Aorta (tissue), 5 donors: ENCODE measurements around the gene APBA3. TPM values are rescaled to one million over a fixed set of nuclear protein-coding genes. Genes with fewer than 3 reads are reported as not detected.

ENCODE experiments used
- ATAC-seq: fragments of 200-7000 bp; cut with Tn5 transposase; one replicate; pipeline ENCODE4 v1.9.1; 2022; ENCODE audit warnings: moderate library complexity; ENCODE audit not compliant: low FRiP score
- DNase-seq, 2 donors: peaks; one replicate each; pipeline ENCODE4 v3.0.0-alpha.2; 2020
- H3K27ac ChIP-seq, 2 donors: one replicate each; pipeline ENCODE4 v1.5.1; 2013; ENCODE audit warnings: low read length in 2 of 2, mild to moderate bottlenecking in 2 of 2, moderate library complexity in 2 of 2, control low read depth in 1 of 2, inconsistent platforms in 1 of 2, low read depth in 1 of 2
- H3K27me3 ChIP-seq, 2 donors: one replicate each; pipeline ENCODE4 v1.6.1; 2013; ENCODE audit warnings: control low read depth in 1 of 2, low read length in 1 of 2, mild to moderate bottlenecking in 1 of 2, moderate library complexity in 1 of 2; ENCODE audit not compliant: insufficient read depth in 2 of 2, control insufficient read depth in 1 of 2
- H3K36me3 ChIP-seq, 2 donors: one replicate each; pipeline ENCODE4 v1.6.1; 2013; ENCODE audit warnings: control low read depth in 1 of 2, low read length in 1 of 2, mild to moderate bottlenecking in 1 of 2; ENCODE audit not compliant: insufficient read depth in 2 of 2, control insufficient read depth in 1 of 2
- H3K4me1 ChIP-seq, 2 donors: one replicate each; pipeline ENCODE4 v1.6.1; 2013; ENCODE audit warnings: low read length in 2 of 2, control low read depth in 1 of 2, mild to moderate bottlenecking in 1 of 2, moderate library complexity in 1 of 2; ENCODE audit not compliant: insufficient read depth in 2 of 2, control insufficient read depth in 1 of 2
- H3K4me3 ChIP-seq, 2 donors: one replicate each; pipeline ENCODE4 v1.5.1; 2013; ENCODE audit warnings: low read length in 2 of 2, control low read depth in 1 of 2, mild to moderate bottlenecking in 1 of 2
- H3K9me3 ChIP-seq: one replicate; pipeline ENCODE4 v1.6.1; 2013; ENCODE audit warnings: mild to moderate bottlenecking, low read length; ENCODE audit not compliant: control insufficient read depth
- WGBS, 2 donors: extraction: QIAGEN DNeasy Blood & Tissue Kit; methylation state at CpG; one replicate each; pipeline ENCODE4 v1.1.7; 2013; 5-methylcytosine and 5-hydroxymethylcytosine counted together
- intact Hi-C, 2 donors: fragments of 100-400 bp; cut with DNase I; formaldehyde crosslinking; loops; one replicate each; pipeline versions ENCODE4 v1.14.2 to v1.15.0; 2022
- polyA plus RNA-seq, 2 donors: library from polyadenylated mRNA; stranded (reverse); fragments of 200-250 nt; gene quantifications; one replicate each; pipeline ENCODE4 v1.2.3, GENCODE V29; 2013
- total RNA-seq, 2 donors: library from RNA; stranded (reverse); fragmentation: NEBNext Ultra II Directional; extraction: Animal tissue kit (Norgen Biotek cat#: 25700); gene quantifications; one replicate each; pipeline ENCODE4 v1.2.1, GENCODE V29; 2021
- donor health status: healthy with polysubstance abuse.
- donor health status: Bipolar disorder and iron deficiency.
- donor health status: DM: no; HTN: no; CAD: no.
- donor health status: DM: no; HTN: no; CAD: no.
- donor health status: DM: yes; HTN: yes; CAD: no.

APBA3 gene
- total and polyA plus RNA-seq, 4 donors: 7.1 to 25.6 (median 20.0) TPM

- no peak overlapping the region for H3K4me3 ChIP-seq
- H3K9me3 ChIP-seq: no peaks in the 10 kb centered on the region
- intact Hi-C loops: no loop called here
- H3K4me1 ChIP-seq: no peaks in the 10 kb centered on the region
- H3K27ac ChIP-seq: no peak overlapping the region
- peaks cover 0 to 2% of the 10 kb centered on the region in 2 donors for H3K27me3 ChIP-seq
- 70 to 75% methylated on average over 12 to 13 of the region's 13 CpGs for WGBS, 2 donors
- no peaks in the 10 kb centered on the region for H3K36me3 ChIP-seq
- DNase-seq: no peak
- ATAC-seq: no peak
Measured at GRCh38 chr19:3804429-3804828, 42.9 kb upstream of the APBA3 start.

GRCh38 chr19:3803986-3804385, 42.5 kb upstream of the APBA3 start:
- H3K4me3 ChIP-seq: no peak overlapping the region
- no peak for DNase-seq
- no peak overlapping the region for H3K27ac ChIP-seq
- H3K36me3 ChIP-seq: no peaks in the 10 kb centered on the region
- H3K9me3 ChIP-seq: no peaks in the 10 kb centered on the region
- peaks cover 0 to 2% of the 10 kb centered on the region in 2 donors for H3K27me3 ChIP-seq
- intact Hi-C loops: no loop called here
- WGBS, 2 donors: 74 to 76% methylated on average over 10 of the region's 10 CpGs
- no peaks in the 10 kb centered on the region for H3K4me1 ChIP-seq
- no peak for ATAC-seq

- WGBS, 2 donors: 73 to 75% methylated on average over 24 of the region's 24 CpGs
Measured at GRCh38 chr19:3803114-3803888, 41.8 kb upstream of the APBA3 start.

GRCh38 chr19:3801412-3802096, 40.1 kb upstream of the APBA3 start:
- Histone ChIP-seq H3K4me3 (no peak overlapping the region), H3K36me3 (no peaks in the 10 kb centered on the region), H3K4me1 (no peaks in the 10 kb centered on the region), H3K9me3 (peaks cover 2% of the 10 kb centered on the region), H3K27me3 (peaks cover 0 to 2% of the 10 kb centered on the region in 2 donors), H3K27ac (no peak overlapping the region)
- WGBS, 2 donors: 4 to 5% methylated on average over 42 to 46 of the region's 46 CpGs
- no peak for DNase-seq
- ATAC-seq: no peak
- intact Hi-C loops: no loop called here

More at GRCh38 chr19:3803114-3803888, 41.8 kb upstream of the APBA3 start:
- DNase-seq (no peak), ATAC-seq (no peak)
- Histone ChIP-seq H3K27me3 (peaks cover 0 to 2% of the 10 kb centered on the region in 2 donors), H3K4me1 (no peaks in the 10 kb centered on the region), H3K27ac (no peak overlapping the region), H3K36me3 (no peaks in the 10 kb centered on the region), H3K4me3 (no peak overlapping the region), H3K9me3 (no peaks in the 10 kb centered on the region)
- intact Hi-C loops: no loop called here

GRCh38 chr19:3800996-3801395, 39.5 kb upstream of the APBA3 start:
- no peaks in the 10 kb centered on the region for H3K4me1 ChIP-seq
- H3K27me3 ChIP-seq: peaks cover 0 to 2% of the 10 kb centered on the region in 2 donors
- no peak for DNase-seq
- no peak for ATAC-seq
- WGBS, 2 donors: 27 to 32% methylated on average over 21 of the region's 21 CpGs
- no peak overlapping the region for H3K27ac ChIP-seq
- intact Hi-C loops: no loop called here
- peaks cover 4% of the 10 kb centered on the region for H3K9me3 ChIP-seq
- H3K4me3 ChIP-seq: no peak overlapping the region
- no peaks in the 10 kb centered on the region for H3K36me3 ChIP-seq

DNA sequence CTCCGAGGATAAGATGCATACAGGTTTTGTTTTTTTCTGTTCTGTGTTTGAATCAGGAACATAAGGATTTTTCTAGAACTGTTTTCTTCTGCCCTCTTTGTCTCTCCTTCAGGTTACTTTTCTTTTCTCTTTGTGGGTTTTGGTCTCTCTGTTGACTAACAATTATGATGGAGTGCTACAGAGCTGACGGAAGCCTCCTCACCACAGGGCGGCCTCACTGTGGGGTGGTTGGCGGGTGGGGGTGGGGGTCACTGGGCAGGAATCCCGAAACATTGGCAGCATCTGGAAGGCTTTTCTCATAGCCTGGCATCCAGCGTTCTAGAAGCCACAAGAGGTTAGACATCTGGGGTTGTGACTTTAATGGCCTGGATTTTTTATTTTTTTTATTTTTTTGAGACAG, 36.6 kb upstream of the APBA3 start:
- H3K27me3 ChIP-seq: peaks cover 0 to 2% of the 10 kb centered on the region in 2 donors
- 50 to 57% methylated on average over 6 of the region's 6 CpGs for WGBS, 2 donors
- H3K9me3 ChIP-seq: peaks cover 4% of the 10 kb centered on the region
- no peak overlapping the region for H3K4me3 ChIP-seq
- no peak overlapping the region for H3K27ac ChIP-seq
- DNase-seq (no peak), ATAC-seq (no peak)
- no peaks in the 10 kb centered on the region for H3K4me1 ChIP-seq
- intact Hi-C loops: no loop called here
- no peaks in the 10 kb centered on the region for H3K36me3 ChIP-seq

DNA sequence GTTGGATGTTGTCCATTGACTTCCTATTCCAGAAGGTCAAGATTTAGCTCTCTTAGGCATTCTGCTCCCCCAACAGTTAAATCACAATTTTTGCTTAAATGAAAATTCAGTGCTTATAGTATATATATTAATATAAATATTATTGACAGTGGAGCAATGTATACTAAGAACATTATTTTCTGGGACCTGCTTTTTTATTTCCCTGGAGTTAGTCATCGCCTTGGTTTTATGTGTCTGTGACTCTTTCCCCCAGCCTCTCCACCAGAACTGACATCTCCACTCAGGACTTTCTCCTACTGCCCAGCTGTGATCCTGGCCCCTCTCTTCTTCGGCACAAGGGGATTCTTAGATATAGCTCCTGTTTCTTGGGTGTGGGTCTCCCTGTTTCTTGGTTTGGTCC, 34.9 kb upstream of the APBA3 start:
- ATAC-seq (no peak), DNase-seq (no peak)
- Histone ChIP-seq H3K36me3 (no peaks in the 10 kb centered on the region), H3K27ac (no peak overlapping the region), H3K9me3 (peaks cover 5% of the 10 kb centered on the region), H3K27me3 (no peaks in the 10 kb centered on the region), H3K4me3 (no peak overlapping the region), H3K4me1 (no peaks in the 10 kb centered on the region)
- 96 to 97% methylated on average over 2 of the region's 2 CpGs for WGBS, 2 donors
- intact Hi-C loops: no loop called here

DNA sequence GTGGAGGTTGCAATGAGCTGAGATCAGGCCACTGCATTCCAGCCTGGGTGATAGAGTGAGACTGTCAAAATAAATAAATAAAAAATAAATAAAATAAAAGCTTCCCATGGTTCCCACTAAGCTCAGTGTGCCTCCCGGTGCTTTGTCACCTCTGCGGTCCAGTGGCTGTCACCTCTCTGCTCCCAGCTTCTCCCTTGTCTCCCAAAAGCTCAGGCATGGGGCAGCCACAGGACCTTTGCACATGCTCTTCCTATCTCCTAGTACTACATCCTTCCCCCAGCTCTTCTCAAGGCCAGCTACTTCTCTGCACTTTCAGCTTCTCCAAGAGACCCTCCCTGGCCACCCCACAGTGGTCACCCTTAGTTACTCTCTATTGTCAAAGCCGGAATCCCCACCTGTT, 32.3 kb upstream of the APBA3 start:
- no peaks in the 10 kb centered on the region for H3K27me3 ChIP-seq
- no peak overlapping the region for H3K4me3 ChIP-seq
- H3K36me3 ChIP-seq: no peaks in the 10 kb centered on the region
- H3K27ac ChIP-seq: no peak overlapping the region
- H3K4me1 ChIP-seq: no peaks in the 10 kb centered on the region
- intact Hi-C loops: no loop called here
- no peak for ATAC-seq
- peaks cover 9% of the 10 kb centered on the region for H3K9me3 ChIP-seq
- WGBS, 2 donors: 91 to 100% methylated on average over 2 to 3 of the region's 3 CpGs
- DNase-seq: no peak

GRCh38 chr19:3792114-3792513, 30.6 kb upstream of the APBA3 start:
- peaks cover 7% of the 10 kb centered on the region for H3K9me3 ChIP-seq
- H3K27me3 ChIP-seq: no peaks in the 10 kb centered on the region
- H3K4me1 ChIP-seq: no peaks in the 10 kb centered on the region
- 75 to 76% methylated on average over 3 of the region's 3 CpGs for WGBS, 2 donors
- no peak overlapping the region for H3K27ac ChIP-seq
- intact Hi-C loops: no loop called here
- DNase-seq (no peak), ATAC-seq (no peak)
- no peak overlapping the region for H3K4me3 ChIP-seq
- H3K36me3 ChIP-seq: no peaks in the 10 kb centered on the region
